ENCODE measurements around the gene NID1. TPM values are rescaled to one million over a fixed set of nuclear protein-coding genes. Genes with fewer than 3 reads are reported as not detected.

Gene NID1
- total and polyA plus RNA-seq, 9 of the 15 experiments (the other 6 are each of a cell fraction or from before 2014, with no cell fraction given) = 0.22 TPM; not detected in 8

- intact Hi-C loops (cut with micrococcal nuclease) (no loop called here), in situ Hi-C loops (cut with MboI) (no loop called here)
- 2% methylated on average over 4 of the region's 4 CpGs for WGBS (ENCODE audit: insufficient coverage, low coverage, missing lambda C conversion rate)
- Histone ChIP-seq H2AFZ (ENCODE audit: low read depth, low read length) (no peak overlapping the region), H3K4me3 (no peak overlapping the region), H3K9me1 (ENCODE audit: control insufficient read depth, insufficient read depth, low read length) (no peaks in the 10 kb centered on the region), H3K36me3 (ENCODE audit: control insufficient read depth, insufficient read depth, low read length) (no peaks in the 10 kb centered on the region), H3K79me2 (ENCODE audit: control insufficient read depth, insufficient read depth, low read length) (no peaks in the 10 kb centered on the region), H3K4me1 (replicated peaks in 1 of 2; ENCODE audit: control insufficient read depth in 2 of 2, insufficient read depth in 2 of 2, low read length in 2 of 2) (peaks cover 0 to 12% of the 10 kb centered on the region in 2 experiments; a peak in 1 of 5 replicates), H4K20me1 (replicated peaks; ENCODE audit: control insufficient read depth, insufficient read depth, low read length) (no peaks in the 10 kb centered on the region), H3K27ac (ENCODE audit: extremely low read depth, low read depth, low read length) (no peak overlapping the region), H3K9ac (ENCODE audit: insufficient read depth in 1 of 2, low read depth in 2 of 2, low read length in 2 of 2) (no peak overlapping the region), H3K4me2 (ENCODE audit: insufficient read depth, low read length) (no peak overlapping the region), H3K27me3 (ENCODE audit: control insufficient read depth in 2 of 2, insufficient read depth in 2 of 2, low read length in 2 of 2) (peaks cover 29 to 38% of the 10 kb centered on the region in 2 experiments), H3K9me3 (replicated peaks; ENCODE audit: control insufficient read depth, insufficient read depth, low read depth, low read length) (no peaks in the 10 kb centered on the region)
- DNase-seq (ENCODE audit: extremely low read depth in 1 of 4, low spot score in 3 of 4) (no peak), ATAC-seq (no peak), FAIRE-seq (no peak)
- POLR2A ChIA-PET = no interaction called here
- CTCF ChIA-PET (ENCODE audit: low intra/inter-chr PET ratio) = no interaction called here
- no TSS peak for BruUV-seq (replicated peaks)
- TF ChIP-seq HES1 (IDR thresholded peaks at IDR 0.05; ENCODE audit: low read depth) = no peak
- TF ChIP-seq ZNF263 (CRISPR knock-in tag; IDR thresholded peaks at IDR 0.05; ENCODE audit: borderline replicate concordance) = no peak
- no peak for TF ChIP-seq NFRKB (IDR thresholded peaks at IDR 0.05; ENCODE audit: low read depth)
- TF ChIP-seq RFX5 (IDR thresholded peaks at IDR 0.05; ENCODE audit: low read depth, low read length) = no peak
These were observed 4.6 kb downstream of the NID1 start for GRCh38 chr1:236060286-236060685.

GRCh38 chr1:236059011-236059410 is 5.9 kb downstream of the NID1 start:
- 0% methylated on average over 5 of the region's 5 CpGs for WGBS (ENCODE audit: insufficient coverage, low coverage, missing lambda C conversion rate)
- H2AFZ ChIP-seq (ENCODE audit: low read depth, low read length) = no peak overlapping the region
- no peaks in the 10 kb centered on the region for H3K36me3 ChIP-seq (ENCODE audit: control insufficient read depth, insufficient read depth, low read length)
- FAIRE-seq (no peak), DNase-seq (ENCODE audit: extremely low read depth in 1 of 4, low spot score in 3 of 4) (no peak), ATAC-seq (no peak)
- H3K4me3 ChIP-seq = no peak overlapping the region
- intact Hi-C loops (cut with micrococcal nuclease) = no loop called here
- CTCF ChIA-PET (ENCODE audit: low intra/inter-chr PET ratio) = no interaction called here
- H3K9me1 ChIP-seq (ENCODE audit: control insufficient read depth, insufficient read depth, low read length) = no peaks in the 10 kb centered on the region
- no peak overlapping the region for H3K9ac ChIP-seq (ENCODE audit: insufficient read depth in 1 of 2, low read depth in 2 of 2, low read length in 2 of 2)
- BruUV-seq (replicated peaks) = no TSS peak
- H3K4me1 ChIP-seq (replicated peaks in 1 of 2; ENCODE audit: control insufficient read depth in 2 of 2, insufficient read depth in 2 of 2, low read length in 2 of 2) = peaks cover 0 to under 1% of the 10 kb centered on the region in 2 experiments; a peak in 1 of 5 replicates
- no peak overlapping the region for H3K27ac ChIP-seq (ENCODE audit: extremely low read depth, low read depth, low read length)
- in situ Hi-C loops (cut with MboI) = no loop called here
- no peaks in the 10 kb centered on the region for H3K9me3 ChIP-seq (replicated peaks; ENCODE audit: control insufficient read depth, insufficient read depth, low read depth, low read length)
- POLR2A ChIA-PET = interaction anchor here (0.7 kb wide), 1 partner anchor 19 kb away, joined by 3 read pairs; no protein-coding TSS in a partner anchor
- H3K79me2 ChIP-seq (ENCODE audit: control insufficient read depth, insufficient read depth, low read length) = no peaks in the 10 kb centered on the region
- H3K27me3 ChIP-seq (ENCODE audit: control insufficient read depth in 2 of 2, insufficient read depth in 2 of 2, low read length in 2 of 2) = peaks cover 25 to 27% of the 10 kb centered on the region in 2 experiments
- no peak overlapping the region for H3K4me2 ChIP-seq (ENCODE audit: insufficient read depth, low read length)
- H4K20me1 ChIP-seq (replicated peaks; ENCODE audit: control insufficient read depth, insufficient read depth, low read length) = no peaks in the 10 kb centered on the region
- no peak for TF ChIP-seq BRCA1 (IDR thresholded peaks at IDR 0.05)
- no peak for TF ChIP-seq BRCA1 (CRISPR knock-in tag; IDR thresholded peaks at IDR 0.05)
- no peak for TF ChIP-seq E2F3 (CRISPR knock-in tag; IDR thresholded peaks at IDR 0.05)
- TF ChIP-seq BRD4 (IDR thresholded peaks at IDR 0.05) = no peak
- no peak for TF ChIP-seq CBFA2T2 (conservative IDR thresholded peaks at IDR 0.05)
- TF ChIP-seq, protein P1, sequence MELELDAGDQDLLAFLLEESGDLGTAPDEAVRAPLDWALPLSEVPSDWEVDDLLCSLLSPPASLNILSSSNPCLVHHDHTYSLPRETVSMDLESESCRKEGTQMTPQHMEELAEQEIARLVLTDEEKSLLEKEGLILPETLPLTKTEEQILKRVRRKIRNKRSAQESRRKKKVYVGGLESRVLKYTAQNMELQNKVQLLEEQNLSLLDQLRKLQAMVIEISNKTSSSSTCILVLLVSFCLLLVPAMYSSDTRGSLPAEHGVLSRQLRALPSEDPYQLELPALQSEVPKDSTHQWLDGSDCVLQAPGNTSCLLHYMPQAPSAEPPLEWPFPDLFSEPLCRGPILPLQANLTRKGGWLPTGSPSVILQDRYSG (tag; conservative IDR thresholded peaks at IDR 0.05; ENCODE audit: low read depth) = no peak
- TF ChIP-seq, protein P2, sequence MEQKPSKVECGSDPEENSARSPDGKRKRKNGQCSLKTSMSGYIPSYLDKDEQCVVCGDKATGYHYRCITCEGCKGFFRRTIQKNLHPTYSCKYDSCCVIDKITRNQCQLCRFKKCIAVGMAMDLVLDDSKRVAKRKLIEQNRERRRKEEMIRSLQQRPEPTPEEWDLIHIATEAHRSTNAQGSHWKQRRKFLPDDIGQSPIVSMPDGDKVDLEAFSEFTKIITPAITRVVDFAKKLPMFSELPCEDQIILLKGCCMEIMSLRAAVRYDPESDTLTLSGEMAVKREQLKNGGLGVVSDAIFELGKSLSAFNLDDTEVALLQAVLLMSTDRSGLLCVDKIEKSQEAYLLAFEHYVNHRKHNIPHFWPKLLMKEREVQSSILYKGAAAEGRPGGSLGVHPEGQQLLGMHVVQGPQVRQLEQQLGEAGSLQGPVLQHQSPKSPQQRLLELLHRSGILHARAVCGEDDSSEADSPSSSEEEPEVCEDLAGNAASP (IDR thresholded peaks at IDR 0.05) = no peak
- TF ChIP-seq, protein P3, sequence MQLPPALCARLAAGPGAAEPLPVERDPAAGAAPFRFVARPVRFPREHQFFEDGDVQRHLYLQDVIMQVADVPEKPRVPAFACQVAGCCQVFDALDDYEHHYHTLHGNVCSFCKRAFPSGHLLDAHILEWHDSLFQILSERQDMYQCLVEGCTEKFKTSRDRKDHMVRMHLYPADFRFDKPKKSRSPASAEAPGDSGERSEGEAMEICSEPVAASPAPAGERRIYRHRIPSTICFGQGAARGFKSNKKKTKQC (CRISPR knock-in tag; IDR thresholded peaks at IDR 0.05) = no peak
- no peak for TF ChIP-seq ZNF224 (CRISPR knock-in tag; IDR thresholded peaks at IDR 0.05)
- no peak for TF ChIP-seq ZNF217 (CRISPR knock-in tag; IDR thresholded peaks at IDR 0.05)

Data from K562 (cell line).